B cell (primary cell): Measurements from ENCODE around the gene ZMYM4. TPM values are rescaled to one million over a fixed set of nuclear protein-coding genes. Genes with fewer than 3 reads are reported as not detected.

Source experiments
- ATAC-seq: fragments of 200-7000 bp; cut with Tn5 transposase; one replicate; pipeline ENCODE4 v1.10.0; 2021; ENCODE audit warnings: low read depth, mild to moderate bottlenecking, moderate number of reproducible peaks, moderate library complexity
- CTCF ChIA-PET: fragments of 350-600 bp; sonication (Branson Sonifier 250); formaldehyde crosslinking; loops from one replicate; lab custom pipeline; 2021; ENCODE audit warnings: antibody characterized with exemption, inconsistent platforms; lab: Charles Lee
- POLR2A ChIA-PET: fragments of 350-600 bp; sonication (Branson Sonifier 250); formaldehyde crosslinking; loops from one replicate; lab custom pipeline; 2021; ENCODE audit warnings: antibody characterized with exemption; lab: Charles Lee
- DNase-seq: peaks from one replicate; pipeline ENCODE4 v3.0.0; 2013
- H2AFZ ChIP-seq: 2 replicates; pipeline ENCODE4 v1.6.1; 2012; ENCODE audit warnings: mild to moderate bottlenecking, low read depth, low read length; ENCODE audit not compliant: insufficient read depth, poor library complexity, severe bottlenecking
- H3K27ac ChIP-seq, 2 donors: 1 replicate in 1 of 2; 2 replicates in 1 of 2; pipeline ENCODE4 v1.5.1; 2012 to 2013; ENCODE audit warnings: low read length in 2 of 2, mild to moderate bottlenecking in 2 of 2, moderate library complexity in 1 of 2
- H3K27me3 ChIP-seq, 4 experiments: fragments of 200-600 bp in 1 of 4; sonication (generic) in 1 of 4; replicated peaks in 1 of 4; 1 replicate in 2 of 4; 2 replicates in 2 of 4; pipeline versions ENCODE4 v1.6.1 to v1.7.0; 2013 to 2016; ENCODE audit warnings: low read length in 3 of 4, mild to moderate bottlenecking in 2 of 4, mixed read lengths in 1 of 4, moderate library complexity in 1 of 4; ENCODE audit not compliant: insufficient read depth in 4 of 4, control insufficient read depth in 3 of 4; ENCODE audit errors: control extremely low read depth in 1 of 4
- H3K36me3 ChIP-seq, 2 experiments: replicated peaks in 1 of 2; 1 replicate in 1 of 2; 2 replicates in 1 of 2; pipeline versions ENCODE4 v1.6.1 to v1.7.1; 2013; ENCODE audit warnings: low read length in 1 of 2; ENCODE audit not compliant: insufficient read depth in 2 of 2, control insufficient read depth in 1 of 2; ENCODE audit errors: control extremely low read depth in 1 of 2, extremely low read depth in 1 of 2
- H3K4me1 ChIP-seq, 2 donors: fragments of 200-600 bp in 1 of 2; sonication (generic) in 1 of 2; 1 replicate in 1 of 2; 2 replicates in 1 of 2; pipeline versions ENCODE4 v1.5.1 to v1.6.1; 2013 to 2017; ENCODE audit warnings: low read length in 2 of 2; ENCODE audit not compliant: control insufficient read depth in 2 of 2, insufficient read depth in 2 of 2
- H3K4me2 ChIP-seq: replicated peaks from 2 replicates; pipeline ENCODE3; 2012; ENCODE audit warnings: mild to moderate bottlenecking, low read depth, low read length; ENCODE audit not compliant: poor library complexity, severe bottlenecking
- H3K4me3 ChIP-seq, 5 experiments: fragments of 200-600 bp in 1 of 5; sonication (generic) in 1 of 5; 1 replicate in 3 of 5; 2 replicates in 2 of 5; pipeline versions ENCODE4 v1.5.1 to v1.7.0; 2011 to 2016; ENCODE audit warnings: low read length in 4 of 5, mild to moderate bottlenecking in 4 of 5, low read depth in 2 of 5, control low read depth in 1 of 5, moderate library complexity in 1 of 5; ENCODE audit not compliant: insufficient read depth in 1 of 5; ENCODE audit errors: control extremely low read depth in 1 of 5, extremely low read depth in 1 of 5
- H3K79me2 ChIP-seq: fragments of 200-600 bp; sonication (generic); one replicate; pipeline ENCODE4 v1.6.0; 2016; ENCODE audit warnings: low read length; ENCODE audit not compliant: control insufficient read depth, insufficient read depth
- H3K9ac ChIP-seq: fragments of 200-600 bp; sonication (generic); 2 replicates; pipeline ENCODE4 v1.6.1; 2017; ENCODE audit warnings: mild to moderate bottlenecking, low read length, moderate library complexity
- H3K9me3 ChIP-seq, 3 donors: one replicate each; pipeline versions ENCODE4 v1.6.1 to v1.7.1; 2013; ENCODE audit warnings: low read length in 2 of 3; ENCODE audit not compliant: control insufficient read depth in 2 of 3, insufficient read depth in 1 of 3; ENCODE audit errors: control extremely low read depth in 1 of 3
- H4K20me1 ChIP-seq: 2 replicates; pipeline ENCODE4 v1.6.0; 2012; ENCODE audit warnings: mild to moderate bottlenecking, low read length; ENCODE audit not compliant: insufficient read depth, control insufficient read depth, poor library complexity, severe bottlenecking
- H3K27ac Mint-ChIP-seq: one replicate; pipeline ENCODE4 v1.8.0; 2021; ENCODE audit warnings: mixed read lengths
- H3K27me3 Mint-ChIP-seq: one replicate; pipeline ENCODE4 v1.8.0; 2021; ENCODE audit warnings: mixed read lengths
- H3K4me1 Mint-ChIP-seq: one replicate; pipeline ENCODE4 v1.8.0; 2021; ENCODE audit warnings: mixed read lengths
- H3K4me3 Mint-ChIP-seq: one replicate; pipeline ENCODE4 v1.8.0; 2021; ENCODE audit warnings: mixed read lengths
- H3K9me3 Mint-ChIP-seq: one replicate; pipeline ENCODE4 v1.8.0; 2022; ENCODE audit warnings: mixed read lengths; ENCODE audit not compliant: insufficient read depth
- EZH2 ChIP-seq: IDR thresholded peaks from 2 replicates; pipeline ENCODE4 v1.6.1; 2012; ENCODE audit warnings: borderline replicate concordance, low read depth, mild to moderate bottlenecking, moderate library complexity, low read length; ENCODE audit not compliant: insufficient read depth, poor library complexity, severe bottlenecking
- WGBS: methylation state at CpG from one replicate; pipeline ENCODE4 v1.1.5; 2013; ENCODE audit warnings: missing lambda C conversion rate; ENCODE audit not compliant: insufficient coverage; 5-methylcytosine and 5-hydroxymethylcytosine counted together
- intact Hi-C: fragments of 100-400 bp; cut with micrococcal nuclease; formaldehyde crosslinking; loops from one replicate; pipeline ENCODE4 v1.10.0; 2022
- polyA plus RNA-seq: library from polyadenylated mRNA; depleted of rRNA; stranded (reverse); fragments of >200 nt; gene quantifications from 2 replicates; pipeline ENCODE4 v1.2.3, GENCODE V29; 2012
- total RNA-seq, 2 donors: library from RNA; stranded (reverse); fragments of 120-200 nt in 1 of 2; gene quantifications; 1 replicate in 1 of 2; 2 replicates in 1 of 2; pipeline versions ENCODE4 v1.2.3 to v1.2.4, GENCODE V29; 2013 to 2022
- TF ChIP-seq, protein P1 (sequence below): fragments of 200-600 bp; IDR thresholded peaks from one replicate; pipeline ENCODE4 v1.8.0; 2022; ENCODE audit warnings: antibody characterized with exemption, mild to moderate bottlenecking

ZMYM4 gene
- total and polyA plus RNA-seq, 2 donors (not counting 1 experiment from before 2014, with no cell fraction given): 7.2 to 45.2 TPM

DNA sequence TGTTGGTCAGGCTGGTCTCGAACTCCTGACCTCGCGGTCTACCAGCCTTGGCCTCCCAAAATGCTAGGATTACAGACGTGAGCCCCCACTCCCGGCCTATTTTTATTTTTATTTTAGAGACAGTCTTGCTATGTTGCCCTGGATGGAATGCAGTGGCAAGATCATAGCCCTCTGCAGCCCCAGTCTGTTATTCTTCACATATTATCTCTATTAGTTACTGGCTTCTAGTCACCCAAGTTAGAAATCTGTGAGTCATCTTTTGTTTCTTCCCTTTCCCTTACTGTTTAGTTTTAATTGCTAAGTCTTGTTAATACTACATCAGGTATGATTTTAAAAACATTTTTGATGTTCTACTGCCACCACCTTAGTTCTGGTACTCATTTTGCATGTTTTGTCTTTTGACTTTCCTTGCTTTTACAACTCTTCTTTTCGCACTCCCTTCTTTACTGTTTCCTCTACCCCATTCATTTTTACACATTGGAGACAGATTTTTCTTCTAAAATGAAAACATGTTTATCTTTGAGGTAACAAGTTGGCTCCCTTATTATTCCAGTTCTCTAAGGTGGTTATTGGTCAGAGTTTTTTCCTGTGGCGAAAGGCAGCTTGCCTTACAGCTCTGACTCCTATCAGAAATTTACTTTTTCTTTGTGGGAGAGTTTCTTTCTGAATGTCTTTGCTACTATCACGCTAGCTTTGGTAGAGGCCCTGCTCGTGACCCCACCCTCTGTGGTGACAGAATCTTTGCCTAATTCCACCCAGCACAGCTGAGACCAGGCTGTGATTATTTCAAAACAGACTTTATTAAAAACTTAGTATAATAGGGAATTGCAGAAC is 19.5 kb downstream of the ZMYM4 start:
- H3K4me3 Mint-ChIP-seq: no peak overlapping the region
- TF ChIP-seq EZH2: no peak
- TF ChIP-seq, protein P1, sequence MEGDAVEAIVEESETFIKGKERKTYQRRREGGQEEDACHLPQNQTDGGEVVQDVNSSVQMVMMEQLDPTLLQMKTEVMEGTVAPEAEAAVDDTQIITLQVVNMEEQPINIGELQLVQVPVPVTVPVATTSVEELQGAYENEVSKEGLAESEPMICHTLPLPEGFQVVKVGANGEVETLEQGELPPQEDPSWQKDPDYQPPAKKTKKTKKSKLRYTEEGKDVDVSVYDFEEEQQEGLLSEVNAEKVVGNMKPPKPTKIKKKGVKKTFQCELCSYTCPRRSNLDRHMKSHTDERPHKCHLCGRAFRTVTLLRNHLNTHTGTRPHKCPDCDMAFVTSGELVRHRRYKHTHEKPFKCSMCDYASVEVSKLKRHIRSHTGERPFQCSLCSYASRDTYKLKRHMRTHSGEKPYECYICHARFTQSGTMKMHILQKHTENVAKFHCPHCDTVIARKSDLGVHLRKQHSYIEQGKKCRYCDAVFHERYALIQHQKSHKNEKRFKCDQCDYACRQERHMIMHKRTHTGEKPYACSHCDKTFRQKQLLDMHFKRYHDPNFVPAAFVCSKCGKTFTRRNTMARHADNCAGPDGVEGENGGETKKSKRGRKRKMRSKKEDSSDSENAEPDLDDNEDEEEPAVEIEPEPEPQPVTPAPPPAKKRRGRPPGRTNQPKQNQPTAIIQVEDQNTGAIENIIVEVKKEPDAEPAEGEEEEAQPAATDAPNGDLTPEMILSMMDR: no peak
- peaks cover 9% of the 10 kb centered on the region for H3K4me1 Mint-ChIP-seq
- no peaks in the 10 kb centered on the region for H3K27me3 Mint-ChIP-seq
- Histone ChIP-seq H3K4me2 (no peak overlapping the region), H3K79me2 (peaks cover 42% of the 10 kb centered on the region), H3K9ac (no peak overlapping the region), H3K36me3 (peaks cover 0 to 7% of the 10 kb centered on the region in 2 experiments), H3K4me1 (no peaks in the 10 kb centered on the region), H3K27me3 (no peaks in the 10 kb centered on the region), H3K9me3 (peaks cover 0 to 5% (median 4%) of the 10 kb centered on the region in 3 donors), H2AFZ (no peak overlapping the region), H4K20me1 (peaks cover 5% of the 10 kb centered on the region), H3K4me3 (no peak overlapping the region), H3K27ac (no peak overlapping the region)
- ChIA-PET CTCF (no interaction called here), POLR2A (no interaction called here)
- ATAC-seq (no peak), DNase-seq (no peak)
- no peaks in the 10 kb centered on the region for H3K9me3 Mint-ChIP-seq
- intact Hi-C loops: no loop called here
- H3K27ac Mint-ChIP-seq: no peak overlapping the region
- 100% methylated on average over 2 of the region's 9 CpGs for WGBS

DNA sequence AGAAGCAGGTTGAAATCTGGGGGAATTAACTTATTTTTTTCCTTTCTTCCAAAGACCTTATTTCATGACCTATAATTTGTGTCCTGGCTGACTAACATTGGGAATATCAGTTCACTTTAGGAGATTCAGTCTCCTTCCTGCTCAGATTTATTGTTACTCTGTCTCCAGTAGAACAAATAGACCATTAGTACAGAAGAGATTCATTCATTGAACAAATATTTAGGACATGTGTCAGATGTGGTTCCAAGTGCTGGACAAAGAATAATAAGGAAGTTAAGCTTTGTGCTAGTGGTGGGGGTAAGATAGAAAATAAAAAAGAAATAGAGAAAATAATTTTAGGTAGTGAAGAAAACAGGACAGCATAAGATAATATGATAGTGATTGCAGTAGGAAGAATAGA is 20.3 kb downstream of the ZMYM4 start:
- Mint-ChIP-seq H3K4me3 (no peak overlapping the region), H3K27ac (no peak overlapping the region), H3K9me3 (no peaks in the 10 kb centered on the region), H3K27me3 (no peaks in the 10 kb centered on the region), H3K4me1 (peaks cover 9% of the 10 kb centered on the region)
- Histone ChIP-seq H3K9ac (no peak overlapping the region), H4K20me1 (peaks cover 5% of the 10 kb centered on the region), H3K27ac (no peak overlapping the region), H3K4me1 (no peaks in the 10 kb centered on the region), H2AFZ (no peak overlapping the region), H3K27me3 (no peaks in the 10 kb centered on the region), H3K9me3 (peaks cover 0 to 4% (median 4%) of the 10 kb centered on the region in 3 donors), H3K4me2 (no peak overlapping the region), H3K36me3 (peaks cover 0 to 9% of the 10 kb centered on the region in 2 experiments), H3K79me2 (peaks cover 45% of the 10 kb centered on the region), H3K4me3 (no peak overlapping the region)
- DNase-seq (no peak), ATAC-seq (no peak)
- intact Hi-C loops: no loop called here
- TF ChIP-seq, protein P1: no peak
- TF ChIP-seq EZH2: no peak
- ChIA-PET CTCF (interaction anchor here (1.6 kb wide), 1 partner anchor 10 kb away, joined by 8 read pairs; no protein-coding TSS in a partner anchor), POLR2A (no interaction called here)
